Left lung (tissue), 10 donors: ENCODE results near the gene GSS. TPM values are rescaled to one million over a fixed set of nuclear protein-coding genes. Genes with fewer than 3 reads are reported as not detected.

Experiments
- ATAC-seq: fragments of 200-7000 bp; cut with Tn5 transposase; one replicate; pipeline ENCODE4 v1.9.1; 2020; ENCODE audit warnings: moderate library complexity
- DNase-seq, 4 donors: peaks; one replicate each; pipeline ENCODE4 v3.0.0-alpha.2; 2013 to 2020
- H3K27ac ChIP-seq, 2 donors: fragments of 200-600 bp; sonication (generic) in 1 of 2; one replicate each; pipeline versions ENCODE4 v1.5.0 to v1.8.0; 2020 to 2021
- H3K27me3 ChIP-seq, 2 donors: fragments of 200-600 bp; sonication (generic) in 1 of 2; one replicate each; pipeline versions ENCODE4 v1.5.0 to v1.8.0; 2020 to 2021
- H3K36me3 ChIP-seq, 2 donors: fragments of 200-600 bp; sonication (generic) in 1 of 2; one replicate each; pipeline versions ENCODE4 v1.5.0 to v1.8.0; 2020 to 2021
- H3K4me1 ChIP-seq, 2 donors: fragments of 200-600 bp; one replicate each; pipeline ENCODE4 v1.8.0; 2021
- H3K4me3 ChIP-seq, 2 donors: fragments of 200-600 bp; sonication (generic) in 1 of 2; one replicate each; pipeline versions ENCODE4 v1.5.0 to v1.8.0; 2020 to 2021; ENCODE audit warnings: mild to moderate bottlenecking in 1 of 2
- H3K9me3 ChIP-seq, 2 donors: fragments of 200-600 bp; sonication (generic) in 1 of 2; one replicate each; pipeline versions ENCODE4 v1.5.0 to v1.8.0; 2020 to 2021
- CTCF ChIP-seq, 2 donors: fragments of 200-600 bp; sonication (generic) in 1 of 2; IDR thresholded peaks; one replicate each; pipeline versions ENCODE4 v1.5.0 to v1.8.0; 2021; ENCODE audit warnings: antibody characterized with exemption in 2 of 2
- intact Hi-C, 2 donors: fragments of 100-400 bp; cut with DNase I; formaldehyde crosslinking; loops; one replicate each; pipeline versions ENCODE4 v1.11.2 to v1.14.2; 2022
- polyA plus RNA-seq, 6 donors: library from polyadenylated mRNA; unstranded; fragments of 120-200 nt; gene quantifications; one replicate each; pipeline ENCODE4 v1.2.1, GENCODE V29; 2013; ENCODE audit not compliant: insufficient read length in 6 of 6
- total RNA-seq, 2 donors: library from RNA; stranded (reverse); fragmentation: NEBNext Ultra II Directional; extraction: Animal tissue kit (Norgen Biotek cat#: 25700); gene quantifications; one replicate each; pipeline ENCODE4 v1.2.1, GENCODE V29; 2021
- donor health status: DM: no; HTN: yes; CAD: no.
- donor health status: DM: no; HTN: no; CAD: no.

GSS gene
- total and polyA plus RNA-seq, 8 donors: 37.8 to 50.3 (median 41.5) TPM

- Histone ChIP-seq H3K9me3 (no peaks in the 10 kb centered on the region), H3K4me1 (no peaks in the 10 kb centered on the region)
Measured at GRCh38 chr20:34982270-34983088, 26.9 kb upstream of the GSS start.

GRCh38 chr20:34980543-34981233 lies 25.1 kb upstream of the GSS start:
- no peaks in the 10 kb centered on the region for H3K4me1 ChIP-seq
- H3K9me3 ChIP-seq: no peaks in the 10 kb centered on the region
- intact Hi-C loops: no loop called here
- no peaks in the 10 kb centered on the region for H3K36me3 ChIP-seq
- ATAC-seq (no peak), DNase-seq (peak in 2 of 4 donors; percentile 18 to 55)
- peaks cover 5 to 30% of the 10 kb centered on the region in 2 donors for H3K27me3 ChIP-seq
- TF ChIP-seq CTCF (IDR thresholded peaks at IDR 0.05): no peak
- no peak overlapping the region for H3K4me3 ChIP-seq
- no peak overlapping the region for H3K27ac ChIP-seq

More at GRCh38 chr20:34982270-34983088, 26.9 kb upstream of the GSS start:
- Histone ChIP-seq H3K36me3 (no peaks in the 10 kb centered on the region), H3K4me3 (no peak overlapping the region), H3K27ac (no peak overlapping the region), H3K27me3 (peaks cover 5 to 37% of the 10 kb centered on the region in 2 donors)
- intact Hi-C loops: no loop called here
- peak in 1 of 4 donors; percentile 49 for DNase-seq
- TF ChIP-seq CTCF (IDR thresholded peaks at IDR 0.05): no peak
- ATAC-seq: no peak

GRCh38 chr20:34979366-34980153 lies 24.0 kb upstream of the GSS start:
- ATAC-seq (peak; percentile 36), DNase-seq (peak in 1 of 4 donors; percentile 77)
- no peaks in the 10 kb centered on the region for H3K9me3 ChIP-seq
- H3K27me3 ChIP-seq: peaks cover 5 to 19% of the 10 kb centered on the region in 2 donors
- H3K4me1 ChIP-seq: no peaks in the 10 kb centered on the region
- no peak for TF ChIP-seq CTCF (IDR thresholded peaks at IDR 0.05)
- no peaks in the 10 kb centered on the region for H3K36me3 ChIP-seq
- H3K27ac ChIP-seq: no peak overlapping the region
- intact Hi-C loops: no loop called here
- H3K4me3 ChIP-seq: no peak overlapping the region

- H3K9me3 ChIP-seq: no peaks in the 10 kb centered on the region
- no peak overlapping the region for H3K27ac ChIP-seq
- H3K4me3 ChIP-seq: no peak overlapping the region
- ATAC-seq (no peak), DNase-seq (peak in 1 of 4 donors; percentile 1)
- no peaks in the 10 kb centered on the region for H3K36me3 ChIP-seq
- H3K27me3 ChIP-seq: peaks cover 0 to 6% of the 10 kb centered on the region in 2 donors
- TF ChIP-seq CTCF (IDR thresholded peaks at IDR 0.05): no peak
- no peaks in the 10 kb centered on the region for H3K4me1 ChIP-seq
- intact Hi-C loops: no loop called here
Measured at GRCh38 chr20:34978092-34978744, 22.6 kb upstream of the GSS start.
